OCI-LY7 (cell line): ENCODE results near the gene NT5M. TPM values are rescaled to one million over a fixed set of nuclear protein-coding genes. Genes with fewer than 3 reads are reported as not detected.

Source experiments
- BruUV-seq: library from RNA; stranded (reverse); fragments of 400-500 nt; replicated peaks from 2 replicates; lab custom pipeline; 2021; lab: Mats Ljungman, UMichigan
- CTCF ChIA-PET: fragments of 300-600 bp; sonication (Branson Sonifier 250); formaldehyde crosslinking; loops from one replicate; lab custom pipeline; 2022; ENCODE audit warnings: antibody characterized with exemption; ENCODE audit not compliant: unreplicated experiment; lab: Charles Lee
- POLR2A ChIA-PET: fragments of 300-600 bp; sonication (Branson Sonifier 250); formaldehyde crosslinking; loops from one replicate; lab custom pipeline; 2022; ENCODE audit warnings: antibody characterized with exemption; lab: Charles Lee
- DNase-seq: peaks from one replicate; pipeline ENCODE4 v3.0.0-alpha.2; 2015; ENCODE audit warnings: low spot score
- H2AFZ ChIP-seq: fragments of 200-600 bp; sonication (generic), shearing (Covaris generic); 2 replicates; pipeline ENCODE4 v1.6.1; 2014; ENCODE audit warnings: mild to moderate bottlenecking, antibody characterized with exemption, low read length, moderate library complexity
- H3K27ac ChIP-seq: fragments of 200-600 bp; sonication (generic); 2 replicates; pipeline ENCODE4 v1.5.1; 2014; ENCODE audit warnings: mixed run types, low read depth, mild to moderate bottlenecking, moderate library complexity, low read length, inconsistent platforms; ENCODE audit not compliant: poor library complexity, severe bottlenecking
- H3K36me3 ChIP-seq: fragments of 200-600 bp; sonication (generic); 2 replicates; pipeline ENCODE4 v1.6.1; 2014; ENCODE audit warnings: mild to moderate bottlenecking, antibody characterized with exemption, low read length, moderate library complexity, mixed read lengths; ENCODE audit not compliant: insufficient read depth
- H3K4me1 ChIP-seq: fragments of 200-600 bp; sonication (generic); 2 replicates; pipeline ENCODE4 v1.5.1; 2014; ENCODE audit warnings: mild to moderate bottlenecking, low read length; ENCODE audit not compliant: insufficient read depth, poor library complexity, severe bottlenecking
- H3K4me2 ChIP-seq: fragments of 200-600 bp; sonication (generic); 2 replicates; pipeline ENCODE4 v1.6.1; 2014; ENCODE audit warnings: mild to moderate bottlenecking, low read length
- H3K4me3 ChIP-seq: fragments of 200-600 bp; sonication (generic); 2 replicates; pipeline ENCODE4 v1.5.1; 2014; ENCODE audit warnings: mild to moderate bottlenecking, low read depth, low read length; ENCODE audit not compliant: poor library complexity, severe bottlenecking
- H3K79me2 ChIP-seq: fragments of 200-600 bp; sonication (generic); 2 replicates; pipeline ENCODE4 v1.6.1; 2016; ENCODE audit warnings: low read depth, mild to moderate bottlenecking, low read length, moderate library complexity, mixed read lengths; ENCODE audit not compliant: insufficient read depth
- H3K9me2 ChIP-seq: fragments of 200-600 bp; sonication (generic); 2 replicates; pipeline ENCODE4 v1.6.1; 2016; ENCODE audit warnings: mild to moderate bottlenecking, low read length, mixed read lengths; ENCODE audit not compliant: insufficient read depth
- H3K9me3 ChIP-seq: fragments of 200-600 bp; sonication (generic); 2 replicates; pipeline ENCODE4 v1.6.1; 2014; ENCODE audit warnings: mild to moderate bottlenecking, mixed run types, low read length, mixed read lengths
- H4K20me1 ChIP-seq: fragments of 200-600 bp; sonication (generic); 2 replicates; pipeline ENCODE4 v1.6.1; 2014; ENCODE audit warnings: mild to moderate bottlenecking, antibody characterized with exemption, low read length, moderate library complexity, mixed read lengths; ENCODE audit not compliant: insufficient read depth
- EZH2phosphoT487 ChIP-seq: fragments of 200-600 bp; sonication (generic); IDR thresholded peaks from 2 replicates; pipeline ENCODE4 v1.6.1; 2018; ENCODE audit warnings: low read depth, borderline replicate concordance, mild to moderate bottlenecking, mixed run types, antibody characterized with exemption, low read length, moderate library complexity, mixed read lengths
- intact Hi-C: fragments of 100-400 bp; cut with micrococcal nuclease; formaldehyde crosslinking; loops from one replicate; pipeline ENCODE4 v1.10.0; 2022; ENCODE audit not compliant: unreplicated experiment
- total RNA-seq, 2 experiments: library from RNA; depleted of rRNA in 1 of 2; stranded (reverse); fragments of >200 nt in 1 of 2; shearing (Covaris generic) in 1 of 2; gene quantifications; 2 replicates each; pipeline ENCODE4 v1.2.3, GENCODE V29; 2014 to 2022

Gene NT5M
- total RNA-seq, 2 experiments from 2014 or later, result 8.2 to 14.0 TPM

DNA sequence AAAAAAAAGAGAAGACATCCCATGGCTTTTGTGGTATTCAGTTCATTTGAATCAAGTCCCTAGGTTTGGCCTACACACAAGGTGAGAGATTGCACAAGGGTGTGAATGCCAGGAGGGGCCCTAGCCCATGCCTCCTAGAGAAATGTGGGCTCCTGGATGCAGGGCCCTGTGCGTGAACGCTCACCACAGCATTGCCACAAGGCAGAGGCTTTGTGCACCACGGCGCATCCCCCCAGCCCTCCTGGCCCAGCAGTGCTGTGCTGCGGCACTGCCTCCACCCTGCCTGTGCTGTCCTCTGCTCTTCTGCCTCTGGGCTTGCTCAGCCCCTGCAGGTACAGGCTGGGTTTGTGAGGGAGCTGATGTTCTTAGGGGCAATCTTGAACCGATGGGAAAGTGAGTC, 92.7 kb downstream of the NT5M start:
- no peak overlapping the region for H3K27ac ChIP-seq
- no peak overlapping the region for H3K4me2 ChIP-seq
- no TSS peak for BruUV-seq
- POLR2A ChIA-PET, result no interaction called here
- H3K9me3 ChIP-seq, result no peaks in the 10 kb centered on the region
- H3K9me2 ChIP-seq, result no peaks in the 10 kb centered on the region
- intact Hi-C loops, result no loop called here
- no peaks in the 10 kb centered on the region for H3K36me3 ChIP-seq
- H3K4me3 ChIP-seq, result no peak overlapping the region
- no peak for TF ChIP-seq EZH2phosphoT487
- CTCF ChIA-PET, result interaction anchor here (0.6 kb wide), 1 partner anchor 58 kb away, joined by 10 read pairs; no protein-coding TSS in a partner anchor
- no peaks in the 10 kb centered on the region for H3K4me1 ChIP-seq
- H3K79me2 ChIP-seq, result no peaks in the 10 kb centered on the region
- no peak for DNase-seq
- H4K20me1 ChIP-seq, result no peaks in the 10 kb centered on the region
- H2AFZ ChIP-seq, result no peak overlapping the region

Other genes with a start within 250 kb of the NT5M start
- gene PLD6, start 97.0 kb upstream of the NT5M start, total RNA-seq (2014; rRNA removed; shearing (Covaris generic)), result not detected in 2 replicates
- not detected in 2 replicates for gene PLD6, start 97.0 kb upstream of the NT5M start, total RNA-seq (2022)
- gene FLCN, start 66.2 kb upstream of the NT5M start, total RNA-seq (2014; rRNA removed; shearing (Covaris generic)), result 12.9 and 20.9 TPM in 2 replicates
- gene FLCN, start 66.2 kb upstream of the NT5M start, total RNA-seq (2022), result 18.1 and 20.5 TPM in 2 replicates
- 69.4 and 83.9 TPM in 2 replicates for gene COPS3, start 22.1 kb upstream of the NT5M start, total RNA-seq (2014; rRNA removed; shearing (Covaris generic))
- 107 and 113 TPM in 2 replicates for gene COPS3, start 22.1 kb upstream of the NT5M start, total RNA-seq (2022)
- 17.1 and 27.5 TPM in 2 replicates for gene MED9, start 173.6 kb downstream of the NT5M start, total RNA-seq (2014; rRNA removed; shearing (Covaris generic))
- gene MED9, start 173.6 kb downstream of the NT5M start, total RNA-seq (2022), result 21.8 and 26.8 TPM in 2 replicates
- 0.08 and 0.19 TPM in 2 replicates for gene RASD1, start 193.0 kb downstream of the NT5M start, total RNA-seq (2014; rRNA removed; shearing (Covaris generic))
- gene RASD1, start 193.0 kb downstream of the NT5M start, total RNA-seq (2022), result not detected in 2 replicates